Fibroblast of skin of left quadriceps (primary cell): ENCODE measurements around the gene FCHO2.
"Not testable (repeated sequence)": the region's sequence is repeated elsewhere in the genome, so short reads cannot be mapped to it uniquely, and the experiment has no call there.

Experiments
- DNase-seq, 2 experiments: peaks; one replicate each; pipeline ENCODE4 v3.0.0-alpha.2; 2013; ENCODE audit warnings: low read depth in 2 of 2

FCHO2 gene

GRCh38 chr5:72955768-72956323 lies at the start of gene FCHO2:
Gene FCHO2, plus strand, starts transcription at chr5:72956041. Its CDS starts 56 bp downstream, at chr5:72956097.
- DNase-seq, result peak; percentile 92 to 93

- no peak for DNase-seq
Measured at GRCh38 chr5:72906806-72907205, 49.0 kb upstream of the FCHO2 start.

- peak; percentile 14 to 21 for DNase-seq
Measured at GRCh38 chr5:72908664-72909063, 47.2 kb upstream of the FCHO2 start.

- DNase-seq, result no peak
Measured at GRCh38 chr5:72917371-72917776, 38.5 kb upstream of the FCHO2 start.

- peak; percentile 33 to 39 for DNase-seq
Measured at GRCh38 chr5:72920690-72921502, 34.9 kb upstream of the FCHO2 start.

GRCh38 chr5:72921886-72922285 lies 34.0 kb upstream of the FCHO2 start:
- DNase-seq, result no peak

GRCh38 chr5:72922422-72922821 lies 33.4 kb upstream of the FCHO2 start:
- no peak for DNase-seq

- DNase-seq, result no peak
Measured at GRCh38 chr5:72925336-72926010, 30.4 kb upstream of the FCHO2 start.

- not testable (repeated sequence) for DNase-seq
Measured at GRCh38 chr5:72932686-72933085, 23.2 kb upstream of the FCHO2 start.

- DNase-seq, result not testable (repeated sequence)
Measured at GRCh38 chr5:72934953-72935725, 20.7 kb upstream of the FCHO2 start.

GRCh38 chr5:72936893-72937292 lies 18.9 kb upstream of the FCHO2 start:
- DNase-seq, result no peak

GRCh38 chr5:72937517-72938061 lies 18.3 kb upstream of the FCHO2 start:
- DNase-seq, result no peak

GRCh38 chr5:72938206-72938605 lies 17.6 kb upstream of the FCHO2 start:
- no peak for DNase-seq

GRCh38 chr5:72940082-72940481 lies 15.8 kb upstream of the FCHO2 start:
- no peak for DNase-seq

GRCh38 chr5:72943307-72943706 lies 12.5 kb upstream of the FCHO2 start:
- no peak for DNase-seq

GRCh38 chr5:72947498-72947897 lies 8.3 kb upstream of the FCHO2 start:
- DNase-seq, result no peak

- DNase-seq, result no peak
Measured at GRCh38 chr5:72949481-72949880, 6.4 kb upstream of the FCHO2 start.

GRCh38 chr5:72951671-72952468 lies 4.0 kb upstream of the FCHO2 start:
- peak; percentile 36 to 40 for DNase-seq

GRCh38 chr5:72954389-72954788 lies 1.5 kb upstream of the FCHO2 start:
- no peak for DNase-seq

- no peak for DNase-seq
Measured at GRCh38 chr5:72955143-72955767, 586 bp upstream of the FCHO2 start.
